ENCODE data around the gene EEF1AKMT1. TPM values are rescaled to one million over a fixed set of nuclear protein-coding genes. Genes with fewer than 3 reads are reported as not detected.

EEF1AKMT1 gene
- total and polyA plus RNA-seq, 12 donors: 6.1 to 10.2 (median 8.3) TPM

DNA sequence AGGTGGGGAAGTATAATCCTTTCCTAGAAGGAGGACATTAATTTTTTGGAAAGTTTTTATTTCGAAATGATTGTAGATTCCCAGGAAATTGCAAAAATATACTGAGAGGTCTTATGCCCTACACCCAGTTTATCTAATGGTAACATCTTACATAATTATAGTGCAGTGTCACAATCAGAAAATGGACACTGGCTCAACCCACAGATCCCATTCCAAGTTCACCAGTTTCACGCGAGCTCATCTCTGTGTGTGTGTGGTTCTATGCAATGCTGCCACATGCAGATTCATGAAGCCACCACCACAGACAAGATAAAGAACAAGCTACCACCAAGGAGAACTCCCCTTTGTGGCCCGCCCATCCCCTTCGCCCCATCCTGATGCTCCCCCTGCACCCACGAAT lies 45.9 kb downstream of the EEF1AKMT1 start:
- Histone ChIP-seq H3K4me3 (no peak overlapping the region), H3K27me3 (peaks cover 0 to 3% (median 0%) of the 10 kb centered on the region in 7 donors)
- intact Hi-C loops (cut with DNase I): no loop called here

GRCh38 chr13:20721454-20722357 lies 52.1 kb downstream of the EEF1AKMT1 start:
- DNase-seq (peak; percentile 60 to 64), ATAC-seq (peak; percentile 43 to 79 (median 66))
- Histone ChIP-seq H3K4me3 (peak overlapping the region; percentile 21 to 57 (median 49)), H3K9me3 (no peaks in the 10 kb centered on the region), H3K27ac (peak overlapping the region in 1 of 10 donors; percentile 40), H3K4me1 (peaks cover 5 to 18% (median 13%) of the 10 kb centered on the region in 9 donors), H3K27me3 (peaks cover 0 to 30% (median 7%) of the 10 kb centered on the region in 7 donors), H3K36me3 (no peaks in the 10 kb centered on the region)
- intact Hi-C loops (cut with DNase I): no loop called here
- TF ChIP-seq CTCF (IDR thresholded peaks at IDR 0.05): peak in 2 of 9 donors; percentile 35 to 36
- 11 to 12% methylated on average over 81 of the region's 81 CpGs for WGBS, 2 donors

More for the DNA sequence above, 45.9 kb downstream of the EEF1AKMT1 start:
- Histone ChIP-seq H3K9me3 (no peaks in the 10 kb centered on the region), H3K36me3 (peaks cover 0 to 17% (median 0%) of the 10 kb centered on the region in 9 donors), H3K4me1 (no peaks in the 10 kb centered on the region), H3K27ac (no peak overlapping the region)
- 94 to 97% methylated on average over 6 of the region's 6 CpGs for WGBS, 2 donors
- no peak for TF ChIP-seq CTCF (IDR thresholded peaks at IDR 0.05)
- ATAC-seq (no peak), DNase-seq (no peak)

- Histone ChIP-seq H3K9me3 (no peaks in the 10 kb centered on the region), H3K27me3 (peaks cover 0 to 30% (median 7%) of the 10 kb centered on the region in 7 donors), H3K4me3 (peak overlapping the region in 5 of 10 donors; percentile 26 to 57 (median 50)), H3K27ac (no peak overlapping the region), H3K4me1 (peaks cover 5 to 18% (median 13%) of the 10 kb centered on the region in 9 donors), H3K36me3 (no peaks in the 10 kb centered on the region)
- DNase-seq (no peak), ATAC-seq (no peak)
- TF ChIP-seq CTCF (IDR thresholded peaks at IDR 0.05): no peak
- 78 to 81% methylated on average over 16 of the region's 16 CpGs for WGBS, 2 donors
- intact Hi-C loops (cut with DNase I): no loop called here
Measured at GRCh38 chr13:20721058-20721453, 52.7 kb downstream of the EEF1AKMT1 start.

DNA sequence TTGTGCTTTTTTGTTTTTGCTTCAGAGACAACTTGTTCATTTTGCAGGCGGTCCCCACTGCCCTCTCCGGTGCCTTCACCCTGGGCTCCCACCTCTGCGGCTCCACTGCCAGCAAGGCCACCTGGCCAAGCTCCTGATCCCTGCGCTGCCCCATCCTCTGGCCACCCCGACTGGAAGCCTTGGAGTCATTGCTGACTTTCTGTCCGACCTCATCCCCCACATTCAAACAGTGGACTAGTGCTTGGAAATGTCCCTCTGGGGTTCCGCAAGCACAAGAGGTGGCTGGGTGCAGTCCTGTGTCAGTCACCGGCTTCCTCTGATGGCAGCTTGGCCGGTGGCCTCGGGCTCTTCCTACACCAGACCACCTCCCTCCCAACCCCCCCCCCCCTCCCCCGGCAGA lies 53.3 kb downstream of the EEF1AKMT1 start:
- no peak for DNase-seq
- no peak for ATAC-seq
- H3K4me1 ChIP-seq: peaks cover 5 to 18% (median 13%) of the 10 kb centered on the region in 9 donors
- intact Hi-C loops (cut with DNase I): no loop called here
- no peaks in the 10 kb centered on the region for H3K36me3 ChIP-seq
- no peak overlapping the region for H3K27ac ChIP-seq
- no peak overlapping the region for H3K4me3 ChIP-seq
- no peak for TF ChIP-seq CTCF (IDR thresholded peaks at IDR 0.05)
- WGBS, 2 donors: 82 to 89% methylated on average over 11 of the region's 11 CpGs
- no peaks in the 10 kb centered on the region for H3K9me3 ChIP-seq
- H3K27me3 ChIP-seq: peaks cover 0 to 30% (median 7%) of the 10 kb centered on the region in 7 donors
